GM20431 (cell line): ENCODE results near the gene IRF4.
"Not testable (repeated sequence)": the region's sequence is repeated elsewhere in the genome, so short reads cannot be mapped to it uniquely, and the experiment has no call there.

Source experiments
- in situ Hi-C: fragments of 300-500 bp; cut with MseI, MboI; formaldehyde crosslinking; loops from one replicate; pipeline ENCODE4 v1.15.0; 2020; ENCODE audit warnings: low sequenced_read_pairs; ENCODE audit not compliant: unreplicated experiment

Gene IRF4

DNA sequence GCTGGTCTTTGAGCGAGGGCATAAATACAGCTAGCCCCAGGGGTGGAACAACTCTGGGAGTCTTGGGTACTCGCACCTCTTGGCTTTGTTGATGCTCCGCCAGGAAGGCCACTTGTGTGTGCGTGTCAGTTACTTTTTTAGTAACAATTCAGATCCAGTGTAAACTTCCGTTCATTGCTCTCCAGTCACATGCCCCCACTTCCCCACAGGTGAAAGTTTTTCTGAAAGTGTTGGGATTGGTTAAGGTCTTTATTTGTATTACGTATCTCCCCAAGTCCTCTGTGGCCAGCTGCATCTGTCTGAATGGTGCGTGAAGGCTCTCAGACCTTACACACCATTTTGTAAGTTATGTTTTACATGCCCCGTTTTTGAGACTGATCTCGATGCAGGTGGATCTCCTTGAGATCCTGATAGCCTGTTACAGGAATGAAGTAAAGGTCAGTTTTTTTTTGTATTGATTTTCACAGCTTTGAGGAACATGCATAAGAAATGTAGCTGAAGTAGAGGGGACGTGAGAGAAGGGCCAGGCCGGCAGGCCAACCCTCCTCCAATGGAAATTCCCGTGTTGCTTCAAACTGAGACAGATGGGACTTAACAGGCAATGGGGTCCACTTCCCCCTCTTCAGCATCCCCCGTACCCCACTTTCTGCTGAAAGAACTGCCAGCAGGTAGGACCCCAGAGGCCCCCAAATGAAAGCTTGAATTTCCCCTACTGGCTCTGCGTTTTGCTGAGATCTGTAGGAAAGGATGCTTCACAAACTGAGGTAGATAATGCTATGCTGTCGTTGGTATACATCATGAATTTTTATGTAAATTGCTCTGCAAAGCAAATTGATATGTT lies 19.2 kb downstream of the IRF4 start:
- in situ Hi-C loops: loop anchor here (10.0 kb wide), 1 partner anchor 94 kb away; no protein-coding TSS in a partner anchor

DNA sequence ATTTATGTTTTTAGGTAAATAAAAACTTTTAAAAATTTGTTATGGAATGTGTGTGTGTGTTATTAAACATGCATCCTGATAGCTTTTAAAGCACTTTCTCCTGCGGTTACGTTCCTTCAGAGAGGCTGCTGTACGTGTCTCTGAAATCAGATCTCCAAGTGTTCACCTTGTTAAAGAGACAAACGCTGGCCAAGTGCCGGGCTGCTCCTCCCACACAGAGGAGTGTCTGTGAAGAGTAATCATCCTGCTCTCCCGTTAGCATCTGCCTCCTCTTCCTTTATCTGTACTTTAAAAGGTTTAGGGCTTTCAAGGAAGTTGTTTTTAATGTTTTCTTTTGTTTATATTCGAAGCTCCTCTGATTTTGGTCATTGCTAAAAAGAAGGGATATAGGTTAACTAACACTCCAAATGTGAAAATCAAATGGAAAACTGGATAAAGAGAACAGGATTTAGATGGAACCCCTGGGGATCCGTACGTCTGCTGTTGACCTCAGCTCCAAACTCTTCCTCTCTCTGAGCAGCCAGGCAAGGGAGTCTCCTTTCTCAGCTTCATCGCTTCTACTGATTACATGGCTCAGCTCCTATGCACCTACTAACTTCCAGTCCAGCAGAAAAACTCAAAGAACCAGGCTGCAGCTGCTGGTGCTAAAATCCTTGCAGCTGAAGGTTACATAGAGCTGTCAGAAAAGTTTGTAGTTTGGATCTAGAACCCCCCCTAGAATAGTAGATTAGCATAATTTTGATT lies 20.0 kb downstream of the IRF4 start:
- in situ Hi-C loops: loop anchor here (10.0 kb wide), 1 partner anchor 93 kb away; no protein-coding TSS in a partner anchor

- in situ Hi-C loops: loop anchor here (10.0 kb wide), 1 partner anchor 92 kb away; no protein-coding TSS in a partner anchor
Measured at GRCh38 chr6:412146-412886, 20.8 kb downstream of the IRF4 start.

- in situ Hi-C loops: loop anchor here (10.0 kb wide), 1 partner anchor 90 kb away; no protein-coding TSS in a partner anchor
Measured at GRCh38 chr6:414447-414846, 22.9 kb downstream of the IRF4 start.

GRCh38 chr6:415087-415486 lies 23.5 kb downstream of the IRF4 start:
- in situ Hi-C loops: loop anchor here (10.0 kb wide), 1 partner anchor 90 kb away; no protein-coding TSS in a partner anchor

DNA sequence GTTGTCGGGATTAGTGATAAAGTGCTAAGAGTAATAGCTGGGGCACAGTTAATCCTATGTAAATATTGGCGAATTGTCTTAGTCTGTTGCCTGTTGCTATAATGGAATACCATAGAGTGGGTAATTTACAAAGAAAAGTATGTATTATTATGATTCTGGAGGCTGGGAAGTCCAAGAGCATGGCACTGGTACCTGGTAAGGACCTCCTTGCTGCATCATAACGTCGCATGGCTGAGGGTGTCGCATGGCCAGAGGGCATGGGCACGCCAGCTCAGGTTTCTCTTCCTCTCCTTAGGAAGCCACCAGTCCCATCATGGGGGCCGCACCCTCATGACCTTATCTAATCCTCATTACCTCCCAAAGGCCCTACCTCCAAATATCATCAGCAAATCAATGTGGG lies 29.7 kb downstream of the IRF4 start:
- in situ Hi-C loops: no loop called here

DNA sequence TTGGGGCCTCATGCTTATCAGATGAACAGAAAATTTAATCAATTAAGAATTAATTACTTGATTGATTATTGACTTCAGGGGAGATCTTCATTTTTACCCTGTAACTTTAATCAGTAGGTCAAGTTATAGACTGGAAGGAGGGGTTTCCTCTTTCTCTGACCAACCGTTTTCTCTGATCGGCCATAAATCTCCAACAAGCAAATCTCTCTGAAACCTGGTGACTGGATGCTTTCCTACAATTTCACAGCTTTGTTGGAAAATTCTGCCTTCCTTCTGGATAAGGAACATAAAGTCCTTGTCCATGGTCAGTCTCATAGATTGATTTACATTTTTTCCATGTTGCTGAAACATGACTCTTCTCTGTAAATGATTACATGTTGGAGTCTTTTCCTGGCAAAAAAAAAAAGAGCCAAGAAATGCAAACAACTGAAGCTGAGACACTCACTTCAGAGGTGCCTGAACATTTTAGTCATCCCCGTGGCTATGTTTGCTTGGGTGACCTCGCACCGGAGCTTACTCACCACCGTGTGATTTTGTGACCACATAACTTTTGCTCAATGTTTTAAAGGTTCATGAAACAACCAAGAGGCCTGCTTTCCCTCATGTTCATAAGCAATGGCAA lies 31.0 kb downstream of the IRF4 start:
- in situ Hi-C loops: no loop called here

- in situ Hi-C loops: no loop called here
Measured at GRCh38 chr6:423055-423798, 31.7 kb downstream of the IRF4 start.

- in situ Hi-C loops: no loop called here
Measured at GRCh38 chr6:423799-424345, 32.3 kb downstream of the IRF4 start.

GRCh38 chr6:424741-425417 lies 33.3 kb downstream of the IRF4 start:
- in situ Hi-C loops: no loop called here

- in situ Hi-C loops: not testable (repeated sequence)
Measured at GRCh38 chr6:425418-425788, 33.9 kb downstream of the IRF4 start.

GRCh38 chr6:426198-426738 lies 34.7 kb downstream of the IRF4 start:
- in situ Hi-C loops: not testable (repeated sequence)

GRCh38 chr6:428047-428603 lies 36.6 kb downstream of the IRF4 start:
- in situ Hi-C loops: no loop called here

DNA sequence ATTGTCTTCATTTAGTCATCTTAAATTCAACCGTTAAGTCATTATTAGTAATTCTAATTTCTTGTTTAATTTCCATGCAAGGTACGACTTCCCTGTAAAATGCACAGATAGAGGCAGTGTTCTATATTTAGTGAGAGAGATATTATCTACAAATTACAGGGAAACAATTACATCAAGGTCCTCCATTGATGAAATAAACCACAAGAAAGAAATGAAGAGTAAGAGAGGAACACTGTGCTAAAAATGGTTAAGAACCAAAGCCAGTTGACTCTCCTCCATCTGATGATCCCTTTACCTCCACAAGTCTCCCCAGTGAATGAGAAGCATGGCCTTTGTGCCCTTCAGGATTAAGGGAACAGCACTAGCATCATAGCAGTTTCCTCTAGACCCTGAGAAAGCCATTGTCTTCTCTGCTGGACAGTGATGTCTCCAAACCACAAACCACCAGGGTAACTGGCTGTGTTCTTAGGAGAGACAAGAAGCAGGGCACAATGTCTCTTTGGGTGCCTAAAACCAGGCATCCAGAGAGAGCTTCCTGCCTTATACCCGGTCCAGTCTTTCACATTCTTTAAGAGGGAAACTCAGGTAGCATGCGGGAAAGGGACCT lies 38.1 kb downstream of the IRF4 start:
- in situ Hi-C loops: no loop called here

DNA sequence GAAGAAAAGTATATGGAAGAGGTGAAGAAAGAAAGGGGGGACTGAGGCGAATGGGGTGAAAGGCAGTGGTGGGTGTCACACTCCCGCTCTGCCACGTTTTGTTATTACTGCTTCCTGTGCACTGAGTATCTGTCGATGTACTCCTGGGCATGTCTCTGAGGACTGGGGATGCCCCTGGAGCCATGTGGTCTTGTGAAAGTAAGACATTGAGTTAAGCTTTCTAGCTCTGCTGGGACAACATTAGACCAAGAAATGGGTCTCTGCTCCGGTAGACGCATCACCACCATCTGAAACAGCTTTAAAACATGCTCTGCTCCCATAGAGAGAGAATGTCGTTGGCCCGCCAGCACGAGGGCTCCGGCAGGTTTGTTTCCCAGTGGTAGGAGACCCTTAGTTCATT lies 40.0 kb downstream of the IRF4 start:
- in situ Hi-C loops: no loop called here

- in situ Hi-C loops: no loop called here
Measured at GRCh38 chr6:431986-432385, 40.4 kb downstream of the IRF4 start.

- in situ Hi-C loops: no loop called here
Measured at GRCh38 chr6:434051-434705, 42.6 kb downstream of the IRF4 start.
